CD4-positive, CD25-positive, alpha-beta regulatory T cell (primary cell): ENCODE data around the gene CAB39. TPM values are rescaled to one million over a fixed set of nuclear protein-coding genes. Genes with fewer than 3 reads are reported as not detected.
"Not testable (repeated sequence)": the region's sequence is repeated elsewhere in the genome, so short reads cannot be mapped to it uniquely, and the experiment has no call there.

Experiments
- ATAC-seq, 2 donors: fragments of 150-1000 bp; cut with Tn5 transposase; one replicate each; pipeline ENCODE4 v1.10.0; 2021; ENCODE audit warnings: low read depth in 2 of 2, moderate number of reproducible peaks in 2 of 2, moderate library complexity in 1 of 2
- DNase-seq, 3 donors: peaks; one replicate each; pipeline versions ENCODE4 v3.0.0 to v3.0.0-alpha.2; 2012 to 2022; ENCODE audit warnings: mixed read lengths in 1 of 3
- H3K27ac ChIP-seq: one replicate; pipeline ENCODE4 v1.7.0; 2013; ENCODE audit warnings: mild to moderate bottlenecking, low read length; ENCODE audit not compliant: insufficient read depth, poor library complexity, severe bottlenecking
- H3K27me3 ChIP-seq: one replicate; pipeline ENCODE4 v1.7.0; 2013; ENCODE audit warnings: low read length; ENCODE audit not compliant: control insufficient read depth, insufficient read depth
- H3K36me3 ChIP-seq: one replicate; pipeline ENCODE4 v1.7.0; 2013; ENCODE audit warnings: mild to moderate bottlenecking, low read length, moderate library complexity; ENCODE audit not compliant: control insufficient read depth, insufficient read depth
- H3K4me1 ChIP-seq: 2 replicates; pipeline ENCODE4 v1.7.0; 2013; ENCODE audit warnings: mild to moderate bottlenecking, low read length; ENCODE audit not compliant: insufficient read depth, control insufficient read depth, poor library complexity, severe bottlenecking
- H3K4me3 ChIP-seq: one replicate; pipeline ENCODE4 v1.7.0; 2013; ENCODE audit warnings: low read depth, mild to moderate bottlenecking, low read length, moderate library complexity
- H3K9me3 ChIP-seq, 2 experiments: 1 replicate in 1 of 2; 2 replicates in 1 of 2; pipeline ENCODE4 v1.7.0; 2013; ENCODE audit warnings: low read length in 2 of 2, mild to moderate bottlenecking in 1 of 2, moderate library complexity in 1 of 2; ENCODE audit not compliant: control insufficient read depth in 2 of 2
- H3K27ac Mint-ChIP-seq, 3 donors: one replicate each; pipeline ENCODE4 v1.8.0; 2020 to 2022; ENCODE audit warnings: mild to moderate bottlenecking in 3 of 3, mixed read lengths in 3 of 3, moderate library complexity in 2 of 3
- H3K27me3 Mint-ChIP-seq: one replicate; pipeline ENCODE4 v1.8.0; 2022; ENCODE audit warnings: mild to moderate bottlenecking, mixed read lengths
- H3K36me3 Mint-ChIP-seq: one replicate; pipeline ENCODE4 v1.8.0; 2020; ENCODE audit warnings: mixed read lengths
- H3K4me1 Mint-ChIP-seq, 4 donors: one replicate each; pipeline ENCODE4 v1.8.0; 2020 to 2022; ENCODE audit warnings: mixed read lengths in 4 of 4, mild to moderate bottlenecking in 1 of 4
- H3K4me3 Mint-ChIP-seq, 4 donors: one replicate each; pipeline ENCODE4 v1.8.0; 2020 to 2022; ENCODE audit warnings: mild to moderate bottlenecking in 4 of 4, mixed read lengths in 4 of 4, moderate library complexity in 3 of 4
- H3K9me3 Mint-ChIP-seq, 7 donors: one replicate each; pipeline ENCODE4 v1.8.0; 2020 to 2022; ENCODE audit warnings: mixed read lengths in 7 of 7, mild to moderate bottlenecking in 3 of 7, moderate library complexity in 2 of 7
- polyA plus RNA-seq, 4 donors: library from polyadenylated mRNA; unstranded; fragments of 300-500 nt; fragmentation: Illumina TruSeq; gene quantifications; one replicate each; pipeline ENCODE4 v1.2.3, GENCODE V29; 2021
- total RNA-seq: library from RNA; stranded (reverse); gene quantifications from one replicate; pipeline ENCODE4 v1.2.3, GENCODE V29; 2022

The CAB39 gene
- total and polyA plus RNA-seq, 5 donors from 2014 or later = 64.3 to 114 (median 85.8) TPM

GRCh38 chr2:230716588-230716987, 3.9 kb downstream of the CAB39 start:
- peaks cover 6% of the 10 kb centered on the region for H3K27me3 Mint-ChIP-seq
- Histone ChIP-seq H3K4me3 (peak overlapping the region; percentile 96), H3K9me3 (no peaks in the 10 kb centered on the region), H3K36me3 (no peaks in the 10 kb centered on the region), H3K4me1 (peaks cover 80% of the 10 kb centered on the region), H3K27ac (peak overlapping the region; percentile 87), H3K27me3 (no peaks in the 10 kb centered on the region)
- H3K27ac Mint-ChIP-seq = peak overlapping the region in 2 of 3 donors; percentile 77 to 90
- H3K36me3 Mint-ChIP-seq = peaks cover 14% of the 10 kb centered on the region
- H3K4me3 Mint-ChIP-seq = peak overlapping the region in 2 of 4 donors; percentile 72 to 96
- DNase-seq (no peak), ATAC-seq (no peak)
- peaks cover 43 to 78% (median 66%) of the 10 kb centered on the region in 4 donors for H3K4me1 Mint-ChIP-seq
- no peaks in the 10 kb centered on the region for H3K9me3 Mint-ChIP-seq

GRCh38 chr2:230717600-230717999, 5.0 kb downstream of the CAB39 start:
- Histone ChIP-seq H3K36me3 (no peaks in the 10 kb centered on the region), H3K27ac (peak overlapping the region; percentile 87), H3K27me3 (no peaks in the 10 kb centered on the region), H3K4me3 (peak overlapping the region; percentile 63), H3K9me3 (no peaks in the 10 kb centered on the region), H3K4me1 (peaks cover 86% of the 10 kb centered on the region)
- Mint-ChIP-seq H3K4me1 (peaks cover 53 to 82% (median 71%) of the 10 kb centered on the region in 4 donors), H3K9me3 (no peaks in the 10 kb centered on the region), H3K27me3 (peaks cover under 1% of the 10 kb centered on the region), H3K4me3 (peak overlapping the region; percentile 11 to 73 (median 68)), H3K27ac (peak overlapping the region; percentile 42 to 86 (median 79)), H3K36me3 (peaks cover 17% of the 10 kb centered on the region)
- DNase-seq = no peak
- no peak for ATAC-seq

- Histone ChIP-seq H3K27me3 (no peaks in the 10 kb centered on the region), H3K4me3 (peak overlapping the region; percentile 63), H3K9me3 (no peaks in the 10 kb centered on the region), H3K27ac (peak overlapping the region; percentile 87), H3K36me3 (no peaks in the 10 kb centered on the region), H3K4me1 (peaks cover 98% of the 10 kb centered on the region)
- H3K9me3 Mint-ChIP-seq = no peaks in the 10 kb centered on the region
- peaks cover 58 to 92% (median 76%) of the 10 kb centered on the region in 4 donors for H3K4me1 Mint-ChIP-seq
- no peaks in the 10 kb centered on the region for H3K27me3 Mint-ChIP-seq
- H3K4me3 Mint-ChIP-seq = peak overlapping the region; percentile 50 to 88 (median 66)
- peak overlapping the region; percentile 27 to 79 (median 63) for H3K27ac Mint-ChIP-seq
- peaks cover 17% of the 10 kb centered on the region for H3K36me3 Mint-ChIP-seq
- DNase-seq (no peak), ATAC-seq (no peak)
Measured at GRCh38 chr2:230719340-230719739, 6.7 kb downstream of the CAB39 start.

GRCh38 chr2:230721712-230722111, 9.1 kb downstream of the CAB39 start:
- Mint-ChIP-seq H3K27me3 (no peaks in the 10 kb centered on the region), H3K27ac (peak overlapping the region; percentile 63 to 85 (median 76)), H3K36me3 (peaks cover 26% of the 10 kb centered on the region), H3K9me3 (no peaks in the 10 kb centered on the region), H3K4me3 (peak overlapping the region; percentile 52 to 88 (median 64)), H3K4me1 (peaks cover 57 to 94% (median 71%) of the 10 kb centered on the region in 4 donors)
- ATAC-seq (no peak), DNase-seq (peak in 1 of 3 donors; percentile 69)
- H3K9me3 ChIP-seq = no peaks in the 10 kb centered on the region
- peaks cover 3% of the 10 kb centered on the region for H3K36me3 ChIP-seq
- no peaks in the 10 kb centered on the region for H3K27me3 ChIP-seq
- peak overlapping the region; percentile 76 for H3K4me3 ChIP-seq
- H3K27ac ChIP-seq = peak overlapping the region; percentile 73
- peaks cover 88% of the 10 kb centered on the region for H3K4me1 ChIP-seq

- H3K9me3 ChIP-seq = no peaks in the 10 kb centered on the region
- peaks cover 3% of the 10 kb centered on the region for H3K36me3 ChIP-seq
- DNase-seq = no peak
- Mint-ChIP-seq H3K27ac (peak overlapping the region in 2 of 3 donors; percentile 63 to 79), H3K4me3 (peak overlapping the region; percentile 52 to 88 (median 70)), H3K27me3 (no peaks in the 10 kb centered on the region), H3K36me3 (peaks cover 24% of the 10 kb centered on the region), H3K9me3 (no peaks in the 10 kb centered on the region), H3K4me1 (peaks cover 55 to 90% (median 67%) of the 10 kb centered on the region in 4 donors)
- peaks cover 82% of the 10 kb centered on the region for H3K4me1 ChIP-seq
- no peaks in the 10 kb centered on the region for H3K27me3 ChIP-seq
- peak overlapping the region; percentile 76 for H3K4me3 ChIP-seq
- H3K27ac ChIP-seq = peak overlapping the region; percentile 73
- no peak for ATAC-seq
Measured at GRCh38 chr2:230722207-230722885, 9.7 kb downstream of the CAB39 start.

GRCh38 chr2:230723363-230723762, 10.7 kb downstream of the CAB39 start:
- Histone ChIP-seq H3K27ac (peak overlapping the region; percentile 73), H3K36me3 (peaks cover 3% of the 10 kb centered on the region), H3K27me3 (no peaks in the 10 kb centered on the region), H3K4me3 (peak overlapping the region; percentile 76), H3K4me1 (peaks cover 72% of the 10 kb centered on the region), H3K9me3 (no peaks in the 10 kb centered on the region)
- H3K4me1 Mint-ChIP-seq = peaks cover 45 to 82% (median 57%) of the 10 kb centered on the region in 4 donors
- no peaks in the 10 kb centered on the region for H3K9me3 Mint-ChIP-seq
- H3K27ac Mint-ChIP-seq = peak overlapping the region; percentile 87 to 96 (median 89)
- ATAC-seq = peak; percentile 91 to 94
- H3K36me3 Mint-ChIP-seq = peaks cover 24% of the 10 kb centered on the region
- H3K4me3 Mint-ChIP-seq = peak overlapping the region; percentile 78 to 91 (median 84)
- DNase-seq = peak; percentile 14 to 80 (median 65)
- no peaks in the 10 kb centered on the region for H3K27me3 Mint-ChIP-seq

- peaks cover 66% of the 10 kb centered on the region for H3K4me1 ChIP-seq
- H3K9me3 Mint-ChIP-seq, H3K9me3 ChIP-seq, H3K36me3 ChIP-seq, H3K27me3 ChIP-seq, ATAC-seq, DNase-seq, H3K27ac ChIP-seq, H3K27me3 Mint-ChIP-seq, H3K4me3 ChIP-seq: not testable (repeated sequence)
- H3K27ac Mint-ChIP-seq = peak overlapping the region in 2 of 3 donors; percentile 74 to 87
- H3K4me3 Mint-ChIP-seq = peak overlapping the region in 1 of 4 donors; percentile 11
- H3K36me3 Mint-ChIP-seq = peaks cover 25% of the 10 kb centered on the region
- H3K4me1 Mint-ChIP-seq = peaks cover 40 to 76% (median 52%) of the 10 kb centered on the region in 4 donors
Measured at GRCh38 chr2:230724957-230725356, 12.3 kb downstream of the CAB39 start.
